ENCODE measurements around the gene ZNF70. TPM values are rescaled to one million over a fixed set of nuclear protein-coding genes. Genes with fewer than 3 reads are reported as not detected.

The ZNF70 gene
- total RNA-seq, 1 experiment from 2014 or later = 2.3 TPM

DNA sequence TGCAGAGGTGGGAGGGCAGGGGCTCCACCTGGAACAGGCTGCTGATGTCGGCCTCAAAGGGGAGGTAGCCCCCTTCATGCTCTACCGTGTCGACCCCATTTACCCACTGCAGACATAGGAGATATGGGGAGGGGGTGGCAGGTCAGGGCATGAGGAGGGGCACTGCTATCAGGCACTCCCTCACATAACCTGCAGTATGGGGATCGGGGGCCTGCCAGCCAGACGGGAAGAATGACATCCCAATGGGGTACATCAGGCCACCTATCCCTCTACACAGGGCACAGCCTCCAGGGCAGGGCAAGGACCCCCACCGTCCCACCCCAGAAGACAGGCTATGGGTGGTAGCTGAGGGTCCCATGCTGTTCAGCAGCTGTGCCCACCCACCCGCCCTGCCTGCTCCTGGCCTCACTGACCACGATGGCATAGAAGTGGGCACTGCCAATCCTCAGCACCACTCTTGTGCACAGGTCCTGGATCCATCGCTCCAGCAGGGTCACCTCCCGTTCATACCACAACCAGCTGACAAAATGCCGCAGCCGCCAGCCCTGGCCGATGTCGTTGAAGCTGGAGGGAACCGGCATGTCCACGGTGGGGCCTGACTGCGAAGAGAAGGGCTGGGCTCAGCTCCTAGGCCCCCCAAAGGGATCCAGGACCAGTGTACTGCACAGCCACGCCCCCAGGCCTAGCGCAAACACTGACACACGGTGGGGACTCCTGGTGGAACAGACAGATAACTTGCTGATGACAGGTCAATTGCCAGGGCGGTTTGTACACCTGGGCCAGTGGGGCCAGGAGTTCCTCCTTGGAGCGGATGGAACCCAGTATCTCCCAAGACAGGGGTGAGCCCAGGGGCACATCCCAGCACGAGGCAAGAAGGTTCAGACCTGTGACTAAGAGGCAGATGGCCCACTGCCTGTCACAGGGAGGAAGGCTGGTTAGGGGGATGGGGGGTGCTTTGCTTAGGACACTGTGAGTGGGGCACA lies 36.0 kb downstream of the ZNF70 start:
- Histone ChIP-seq H3K9me3 (ENCODE audit: low read length) (no peaks in the 10 kb centered on the region), H3K36me3 (ENCODE audit: low read depth, low read length) (no peaks in the 10 kb centered on the region; the same call in 1 of the 2 replicates), H3K9me2 (replicated peaks; ENCODE audit: low read length) (no peaks in the 10 kb centered on the region), H3K27me3 (ENCODE audit: low read length) (no peaks in the 10 kb centered on the region), H3K79me2 (ENCODE audit: low read length) (peaks cover 14% of the 10 kb centered on the region), H3K4me3 (ENCODE audit: low read length) (no peak overlapping the region), H3K4me1 (ENCODE audit: insufficient read depth, low read length) (no peaks in the 10 kb centered on the region; the same call in 1 of the 2 replicates), H4K20me1 (ENCODE audit: low read length) (no peaks in the 10 kb centered on the region), H2AFZ (ENCODE audit: low read length) (no peak overlapping the region), H3K9ac (ENCODE audit: low read length) (no peak overlapping the region), H3F3A (ENCODE audit: low read length, unreplicated experiment) (no peaks in the 10 kb centered on the region), H3K4me2 (ENCODE audit: low read length) (no peak overlapping the region), H3K27ac (ENCODE audit: low read length) (no peak overlapping the region)
- DNase-seq = no peak
- POLR2A ChIA-PET (ENCODE audit: unreplicated experiment) = no interaction called here
- BruUV-seq (replicated peaks) = no TSS peak
- intact Hi-C loops (cut with micrococcal nuclease) = no loop called here
- TF ChIP-seq, protein P1, sequence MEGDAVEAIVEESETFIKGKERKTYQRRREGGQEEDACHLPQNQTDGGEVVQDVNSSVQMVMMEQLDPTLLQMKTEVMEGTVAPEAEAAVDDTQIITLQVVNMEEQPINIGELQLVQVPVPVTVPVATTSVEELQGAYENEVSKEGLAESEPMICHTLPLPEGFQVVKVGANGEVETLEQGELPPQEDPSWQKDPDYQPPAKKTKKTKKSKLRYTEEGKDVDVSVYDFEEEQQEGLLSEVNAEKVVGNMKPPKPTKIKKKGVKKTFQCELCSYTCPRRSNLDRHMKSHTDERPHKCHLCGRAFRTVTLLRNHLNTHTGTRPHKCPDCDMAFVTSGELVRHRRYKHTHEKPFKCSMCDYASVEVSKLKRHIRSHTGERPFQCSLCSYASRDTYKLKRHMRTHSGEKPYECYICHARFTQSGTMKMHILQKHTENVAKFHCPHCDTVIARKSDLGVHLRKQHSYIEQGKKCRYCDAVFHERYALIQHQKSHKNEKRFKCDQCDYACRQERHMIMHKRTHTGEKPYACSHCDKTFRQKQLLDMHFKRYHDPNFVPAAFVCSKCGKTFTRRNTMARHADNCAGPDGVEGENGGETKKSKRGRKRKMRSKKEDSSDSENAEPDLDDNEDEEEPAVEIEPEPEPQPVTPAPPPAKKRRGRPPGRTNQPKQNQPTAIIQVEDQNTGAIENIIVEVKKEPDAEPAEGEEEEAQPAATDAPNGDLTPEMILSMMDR (conservative IDR thresholded peaks at IDR 0.05; ENCODE audit: low read depth, low read length) = no peak
- no peak for TF ChIP-seq EZH2phosphoT487 (IDR thresholded peaks at IDR 0.05; ENCODE audit: borderline replicate concordance, low read length)
- CTCF ChIA-PET = no interaction called here
- ATAC-seq = no peak

DNA sequence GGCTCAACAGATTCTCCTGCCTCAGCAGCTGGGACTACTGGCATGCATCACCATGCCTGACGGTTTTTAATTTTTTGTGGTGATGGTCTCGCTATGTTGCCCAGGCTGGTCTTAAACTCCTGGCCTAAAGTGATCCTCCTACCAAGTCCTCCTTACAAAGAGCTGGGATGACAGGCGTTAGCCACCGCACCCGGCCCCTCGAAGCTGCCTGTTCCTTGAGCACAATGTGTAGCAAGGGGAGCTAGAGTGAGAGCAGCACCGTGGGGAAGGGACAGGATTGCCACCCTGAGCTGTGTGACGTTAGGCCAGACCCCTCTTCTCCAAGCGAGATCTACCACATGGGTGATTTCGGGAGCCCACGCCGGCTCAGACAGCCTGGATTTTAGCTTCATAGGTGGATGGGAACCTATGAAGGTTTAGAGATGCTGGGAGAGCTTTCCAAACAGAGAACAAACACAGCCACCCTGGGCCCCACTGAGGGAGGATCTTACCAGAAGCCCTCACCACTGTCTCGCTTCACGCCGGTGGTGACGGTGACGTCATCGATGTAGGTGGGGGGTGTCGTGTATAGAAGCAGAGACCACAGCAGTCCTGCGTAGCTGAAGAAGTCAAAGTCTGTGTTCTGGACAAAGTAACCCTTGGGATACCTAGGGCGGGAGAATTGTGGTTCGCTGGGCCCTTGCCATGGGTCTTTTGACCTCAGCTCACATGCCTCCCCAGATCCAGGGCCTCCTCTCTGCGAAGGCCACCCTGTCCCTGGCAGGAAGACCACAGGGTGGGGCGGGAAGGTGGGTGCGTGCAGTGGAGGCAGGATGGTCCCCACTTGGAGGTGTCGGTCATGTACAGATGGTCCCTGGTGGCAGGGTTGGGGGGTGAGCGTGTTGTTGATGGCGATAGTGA lies 37.0 kb downstream of the ZNF70 start:
- ChIA-PET CTCF (interaction anchor here (0.7 kb wide), 1 partner anchor 37 kb away, joined by 3 read pairs; the partner anchor contains the start of gene ZNF70), POLR2A (ENCODE audit: unreplicated experiment) (no interaction called here)
- Histone ChIP-seq H4K20me1 (ENCODE audit: low read length) (no peaks in the 10 kb centered on the region), H3K4me3 (ENCODE audit: low read length) (no peak overlapping the region), H3K9me2 (replicated peaks; ENCODE audit: low read length) (no peaks in the 10 kb centered on the region), H2AFZ (ENCODE audit: low read length) (no peak overlapping the region), H3K4me1 (ENCODE audit: insufficient read depth, low read length) (no peaks in the 10 kb centered on the region; the same call in 1 of the 2 replicates), H3K4me2 (ENCODE audit: low read length) (no peak overlapping the region), H3K79me2 (ENCODE audit: low read length) (peaks cover 14% of the 10 kb centered on the region), H3K27me3 (ENCODE audit: low read length) (no peaks in the 10 kb centered on the region), H3K9ac (ENCODE audit: low read length) (no peak overlapping the region), H3K9me3 (ENCODE audit: low read length) (no peaks in the 10 kb centered on the region), H3K27ac (ENCODE audit: low read length) (no peak overlapping the region), H3F3A (ENCODE audit: low read length, unreplicated experiment) (no peaks in the 10 kb centered on the region), H3K36me3 (ENCODE audit: low read depth, low read length) (no peaks in the 10 kb centered on the region; the same call in 1 of the 2 replicates)
- DNase-seq (no peak), ATAC-seq (no peak)
- TF ChIP-seq EZH2 (IDR thresholded peaks at IDR 0.05; ENCODE audit: low read length, unreplicated experiment) (no peak), EZH2phosphoT487 (IDR thresholded peaks at IDR 0.05; ENCODE audit: borderline replicate concordance, low read length) (no peak)
- TF ChIP-seq, protein P1 (conservative IDR thresholded peaks at IDR 0.05; ENCODE audit: low read depth, low read length) = no peak
- no TSS peak for BruUV-seq (replicated peaks)
- intact Hi-C loops (cut with micrococcal nuclease) = no loop called here
